Stimulated activated CD4-positive, alpha-beta T cell treated with anti-CD3 and anti-CD28 coated beads, TNF-alpha, amount 100 ng/mL, for 24 hours (primary cell): Measurements from ENCODE around the gene CPNE4.
"Not testable (repeated sequence)": the region's sequence is repeated elsewhere in the genome, so short reads cannot be mapped to it uniquely, and the experiment has no call there.

ENCODE experiments used
- DNase-seq, 3 experiments: peaks; one replicate each; pipeline ENCODE4 v3.0.0-alpha.2; 2020; ENCODE audit warnings: low read depth in 3 of 3

Gene CPNE4

GRCh38 chr3:131960324-131960723 is 74.5 kb downstream of the CPNE4 start:
- no peak for DNase-seq

GRCh38 chr3:131957980-131958379 is 76.8 kb downstream of the CPNE4 start:
- no peak for DNase-seq

DNA sequence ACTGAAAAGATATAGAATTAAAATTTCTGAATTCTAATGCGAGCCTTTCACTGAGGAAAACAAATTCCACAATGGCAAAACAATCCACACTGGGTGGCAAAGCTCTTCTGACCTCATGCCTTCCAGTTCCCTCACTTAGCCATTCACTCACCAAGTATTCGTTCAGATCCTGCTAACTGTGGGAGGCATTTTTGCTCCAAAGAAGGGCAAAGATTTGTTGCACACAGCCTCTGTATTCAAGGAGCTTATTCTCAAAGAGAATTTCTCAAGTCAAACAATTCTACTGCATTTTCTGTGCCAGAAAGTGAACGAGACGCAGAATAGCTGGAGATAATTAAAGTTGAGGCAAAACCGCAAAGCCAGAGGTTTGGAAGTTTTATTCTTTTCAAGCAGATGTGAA is 77.3 kb downstream of the CPNE4 start:
- no peak for DNase-seq

- no peak for DNase-seq
Observed at GRCh38 chr3:131948806-131949205, 86.0 kb downstream of the CPNE4 start.

- no peak for DNase-seq
Observed at GRCh38 chr3:131944676-131945075, 90.1 kb downstream of the CPNE4 start.

- no peak for DNase-seq
Observed at GRCh38 chr3:131933665-131934064, 101.1 kb downstream of the CPNE4 start.

- DNase-seq, result no peak
Observed at GRCh38 chr3:131928593-131928992, 106.2 kb downstream of the CPNE4 start.

- DNase-seq, result no peak
Observed at GRCh38 chr3:131925571-131925970, 109.2 kb downstream of the CPNE4 start.

- no peak for DNase-seq
Observed at GRCh38 chr3:131922356-131922755, 112.5 kb downstream of the CPNE4 start.

DNA sequence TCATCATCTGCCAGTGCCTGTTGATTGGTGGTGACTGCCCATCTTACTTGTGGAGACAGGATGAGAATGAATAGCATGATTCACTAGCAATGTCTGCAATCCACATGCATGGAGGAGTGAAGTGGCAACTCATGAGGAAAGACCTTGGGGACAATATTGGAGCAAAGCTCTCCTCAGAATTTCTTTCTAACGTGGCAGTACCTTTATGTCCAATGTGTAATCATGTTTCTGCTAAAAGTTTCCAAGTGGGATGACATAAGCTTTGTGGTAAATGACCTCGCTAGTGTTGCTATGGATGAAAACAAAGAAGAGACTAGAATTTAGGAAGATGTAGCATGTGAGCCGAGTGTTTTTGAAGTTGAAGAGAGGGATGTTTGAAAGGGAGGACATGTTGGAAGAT is 117.8 kb downstream of the CPNE4 start:
- DNase-seq, result no peak

- DNase-seq, result no peak
Observed at GRCh38 chr3:131914090-131914691, 120.6 kb downstream of the CPNE4 start.

- DNase-seq, result no peak
Observed at GRCh38 chr3:131912255-131912654, 122.6 kb downstream of the CPNE4 start.

- DNase-seq, result no peak
Observed at GRCh38 chr3:131907796-131908195, 127.0 kb downstream of the CPNE4 start.

GRCh38 chr3:131903988-131904415 is 130.8 kb downstream of the CPNE4 start:
- no peak for DNase-seq

- DNase-seq, result no peak
Observed at GRCh38 chr3:131901686-131902085, 133.1 kb downstream of the CPNE4 start.

GRCh38 chr3:131900891-131901290 is 133.9 kb downstream of the CPNE4 start:
- no peak for DNase-seq

DNA sequence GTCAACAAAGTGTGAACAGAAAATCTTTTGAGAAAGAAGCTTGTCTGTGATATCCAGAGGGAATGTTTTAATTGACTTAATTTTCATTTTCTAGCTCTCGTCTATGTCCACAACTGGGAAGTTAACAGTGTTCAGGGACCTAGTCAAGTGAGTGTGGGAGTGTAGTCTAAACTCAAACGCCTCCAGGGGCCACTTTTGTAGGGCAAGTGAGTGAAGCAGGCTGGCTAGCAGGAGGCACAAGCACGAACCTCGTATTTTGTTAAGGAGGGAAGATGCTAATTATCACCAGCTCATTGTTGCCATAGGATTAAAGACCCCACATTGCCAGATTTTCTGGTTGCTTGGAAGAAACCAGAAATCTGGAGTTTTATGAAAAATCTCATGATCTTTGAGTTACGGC is 135.8 kb downstream of the CPNE4 start:
- no peak for DNase-seq

- DNase-seq, result no peak
Observed at GRCh38 chr3:131898346-131898745, 136.5 kb downstream of the CPNE4 start.

- no peak for DNase-seq
Observed at GRCh38 chr3:131896285-131896684, 138.5 kb downstream of the CPNE4 start.

DNA sequence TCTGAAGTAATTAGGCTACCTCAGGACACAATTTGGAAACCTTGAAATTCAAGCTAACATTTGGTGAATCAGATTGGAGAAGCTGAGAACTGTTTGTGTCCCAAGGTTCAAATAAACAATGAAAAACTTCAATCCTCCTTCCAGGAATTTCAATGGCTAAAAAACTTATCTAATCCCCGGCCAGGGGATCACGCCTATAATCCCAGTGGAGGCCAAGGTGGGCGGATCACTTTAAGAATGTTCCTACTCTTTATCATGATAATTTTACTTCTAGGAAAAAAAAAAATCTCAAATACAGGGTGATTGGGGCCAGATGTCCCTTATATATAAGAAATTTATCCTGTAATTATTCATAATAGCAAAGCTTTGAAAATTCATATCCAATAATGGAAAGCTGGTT is 139.0 kb downstream of the CPNE4 start:
- no peak for DNase-seq

- DNase-seq, result no peak
Observed at GRCh38 chr3:131892331-131892730, 142.5 kb downstream of the CPNE4 start.

- DNase-seq, result not testable (repeated sequence)
Observed at GRCh38 chr3:131885871-131886270, 148.9 kb downstream of the CPNE4 start.

DNA sequence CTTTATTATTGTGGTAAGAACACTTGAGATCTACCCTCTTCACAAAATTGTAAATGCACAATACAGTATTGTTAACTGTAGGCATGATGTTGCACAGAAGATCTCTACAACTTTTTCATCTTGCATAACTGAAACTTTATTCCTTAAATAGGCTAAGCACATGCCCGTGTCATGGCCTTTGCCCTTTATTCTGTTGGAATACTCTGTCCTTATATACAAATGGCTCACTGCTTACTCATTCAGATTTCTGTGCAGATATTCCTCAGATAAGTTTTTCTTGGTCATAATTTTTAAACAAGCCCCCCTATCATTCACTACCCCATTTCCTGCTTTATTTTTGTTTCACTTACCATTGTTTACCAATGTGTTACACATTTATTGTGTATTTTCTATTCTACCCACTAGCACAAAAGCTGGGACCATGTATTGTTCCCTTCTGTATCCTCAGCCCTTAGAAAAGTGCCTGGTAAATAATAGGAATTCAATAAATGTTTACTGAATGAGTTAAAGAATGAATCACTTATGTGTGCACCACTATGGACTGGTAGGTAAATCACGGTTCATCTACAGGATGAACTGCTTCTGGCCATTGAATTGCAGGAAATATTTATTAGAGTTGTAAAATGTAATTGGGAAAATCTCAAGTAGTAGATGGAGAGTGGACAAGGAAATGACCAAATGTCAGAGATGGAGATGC is 151.0 kb downstream of the CPNE4 start:
- DNase-seq, result no peak

GRCh38 chr3:131883086-131883485 is 151.7 kb downstream of the CPNE4 start:
- DNase-seq, result no peak
